H1 (cell line): ENCODE results near the gene INPP5E. TPM values are rescaled to one million over a fixed set of nuclear protein-coding genes. Genes with fewer than 3 reads are reported as not detected.
"Not testable (repeated sequence)": the region's sequence is repeated elsewhere in the genome, so short reads cannot be mapped to it uniquely, and the experiment has no call there.

Experiments used
- CTCF ChIA-PET: fragments of 300-600 bp; sonication (Branson Sonifier 250); formaldehyde crosslinking; loops from one replicate; lab custom pipeline; 2021; ENCODE audit not compliant: partially characterized antibody; lab: Charles Lee
- POLR2A ChIA-PET: fragments of 300-600 bp; sonication (Branson Sonifier 250); formaldehyde crosslinking; loops from one replicate; lab custom pipeline; 2021; ENCODE audit warnings: inconsistent platforms; ENCODE audit not compliant: partially characterized antibody; lab: Charles Lee
- DNase-seq, 2 experiments: peaks; one replicate each; pipeline versions ENCODE4 v3.0.0 to v3.0.0-alpha.2; 2010 to 2022; ENCODE audit warnings: low spot score in 2 of 2, low read depth in 1 of 2, mixed read lengths in 1 of 2
- FAIRE-seq: peaks from 2 replicates; lab custom pipeline; 2011; peaks lifted over from hg19 to GRCh38; lab: Jason Lieb, UNC
- H2AFZ ChIP-seq: 2 replicates; pipeline ENCODE4 v1.8.1; 2012; ENCODE audit warnings: low read length, inconsistent platforms
- H2AK5ac ChIP-seq: 2 replicates; pipeline ENCODE4 v1.6.1; 2013; ENCODE audit warnings: low read depth, low read length
- H2BK120ac ChIP-seq: replicated peaks from 2 replicates; pipeline ENCODE3; 2013; ENCODE audit warnings: low read depth, low read length, inconsistent platforms
- H2BK12ac ChIP-seq: 2 replicates; pipeline ENCODE4 v1.6.1; 2013; ENCODE audit warnings: low read depth, low read length
- H2BK15ac ChIP-seq: 2 replicates; pipeline ENCODE4 v1.6.1; 2013; ENCODE audit warnings: low read length
- H2BK20ac ChIP-seq: 2 replicates; pipeline ENCODE4 v1.6.1; 2013; ENCODE audit warnings: low read length
- H2BK5ac ChIP-seq: 2 replicates; pipeline ENCODE4 v1.6.1; 2013; ENCODE audit warnings: low read depth, low read length
- H3K14ac ChIP-seq: 2 replicates; pipeline ENCODE4 v1.6.1; 2013; ENCODE audit warnings: inconsistent platforms; ENCODE audit not compliant: insufficient read length
- H3K18ac ChIP-seq: 2 replicates; pipeline ENCODE4 v1.6.1; 2013; ENCODE audit warnings: low read length; ENCODE audit errors: extremely low read depth
- H3K23ac ChIP-seq: 2 replicates; pipeline ENCODE4 v1.6.1; 2013; ENCODE audit warnings: inconsistent platforms; ENCODE audit not compliant: insufficient read length
- H3K23me2 ChIP-seq: 2 replicates; pipeline ENCODE4 v1.6.1; 2013; ENCODE audit warnings: low read depth, low read length
- H3K27ac ChIP-seq: 2 replicates; pipeline ENCODE4 v1.6.1; 2011; ENCODE audit warnings: low read depth, low read length, inconsistent platforms
- H3K27me3 ChIP-seq, 4 experiments: replicated peaks in 1 of 4; 1 replicate in 1 of 4; 2 replicates in 3 of 4; pipeline versions ENCODE4 v1.6.1 to v1.8.1; 2011 to 2013; ENCODE audit warnings: low read length in 3 of 4, mild to moderate bottlenecking in 3 of 4, inconsistent platforms in 2 of 4, mixed read lengths in 2 of 4, moderate library complexity in 1 of 4; ENCODE audit not compliant: control insufficient read depth in 3 of 4, insufficient read depth in 3 of 4; ENCODE audit errors: extremely low read depth in 1 of 4
- H3K36me3 ChIP-seq, 4 experiments: 2 replicates each; pipeline versions ENCODE4 v1.6.1 to v1.8.1; 2011 to 2013; ENCODE audit warnings: mild to moderate bottlenecking in 4 of 4, low read length in 3 of 4, moderate library complexity in 2 of 4, control low read depth in 1 of 4, inconsistent platforms in 1 of 4; ENCODE audit not compliant: insufficient read depth in 4 of 4, control insufficient read depth in 2 of 4
- H3K4ac ChIP-seq: replicated peaks from 2 replicates; pipeline ENCODE3; 2013; ENCODE audit warnings: low read length, low read depth, mixed read lengths, inconsistent platforms; ENCODE audit not compliant: insufficient read length
- H3K4me1 ChIP-seq, 4 experiments: replicated peaks in 1 of 4; 1 replicate in 1 of 4; 2 replicates in 3 of 4; pipeline versions ENCODE4 v1.6.1 to v1.8.1; 2011 to 2013; ENCODE audit warnings: low read length in 3 of 4, inconsistent platforms in 2 of 4, mixed read lengths in 1 of 4; ENCODE audit not compliant: insufficient read depth in 4 of 4, control insufficient read depth in 3 of 4
- H3K4me2 ChIP-seq, 2 experiments: 2 replicates each; pipeline versions ENCODE4 v1.6.1 to v1.8.1; 2011 to 2013; ENCODE audit warnings: low read depth in 2 of 2, low read length in 2 of 2, control low read depth in 1 of 2, inconsistent platforms in 1 of 2, mild to moderate bottlenecking in 1 of 2; ENCODE audit not compliant: insufficient read depth in 1 of 2
- H3K4me3 ChIP-seq, 4 experiments: fragments of 200-600, 300-600 bp in 1 of 4; sonication (generic), shearing (Covaris generic), sonication (Bioruptor Twin) in 1 of 4; 2 replicates each; pipeline versions ENCODE4 v1.5.1 to v1.8.1; 2011 to 2016; ENCODE audit warnings: low read length in 4 of 4, low read depth in 3 of 4, control low read depth in 2 of 4, inconsistent platforms in 2 of 4, mild to moderate bottlenecking in 2 of 4, mixed read lengths in 1 of 4, moderate library complexity in 1 of 4; ENCODE audit not compliant: insufficient read depth in 2 of 4; ENCODE audit errors: extremely low read depth in 1 of 4
- H3K56ac ChIP-seq: replicated peaks from 2 replicates; pipeline ENCODE3; 2013; ENCODE audit warnings: low read depth, mild to moderate bottlenecking, mixed read lengths, low read length, inconsistent platforms; ENCODE audit not compliant: insufficient read length
- H3K79me1 ChIP-seq: 2 replicates; pipeline ENCODE4 v1.6.1; 2013; ENCODE audit warnings: low read depth, low read length, control low read depth
- H3K79me2 ChIP-seq, 2 experiments: 2 replicates each; pipeline versions ENCODE4 v1.6.1 to v1.8.1; 2012 to 2013; ENCODE audit warnings: low read length in 2 of 2, mild to moderate bottlenecking in 2 of 2, inconsistent platforms in 1 of 2; ENCODE audit not compliant: insufficient read depth in 2 of 2, control insufficient read depth in 1 of 2
- H3K9ac ChIP-seq, 4 experiments: replicated peaks in 1 of 4; 1 replicate in 1 of 4; 2 replicates in 3 of 4; pipeline versions ENCODE4 v1.6.1 to v1.8.1; 2011 to 2013; ENCODE audit warnings: low read depth in 3 of 4, low read length in 3 of 4, control low read depth in 2 of 4, mild to moderate bottlenecking in 2 of 4, moderate library complexity in 2 of 4, inconsistent platforms in 1 of 4; ENCODE audit errors: extremely low read depth in 1 of 4
- H3K9me3 ChIP-seq, 2 experiments: 2 replicates each; pipeline versions ENCODE4 v1.6.1 to v1.8.1; 2012 to 2013; ENCODE audit warnings: mild to moderate bottlenecking in 2 of 2, moderate library complexity in 2 of 2, control low read depth in 1 of 2, inconsistent platforms in 1 of 2, low read depth in 1 of 2, low read length in 1 of 2, mixed read lengths in 1 of 2; ENCODE audit not compliant: insufficient read depth in 2 of 2
- H4K20me1 ChIP-seq, 2 experiments: replicated peaks in 1 of 2; 2 replicates each; pipeline versions ENCODE3 to v1.8.1; 2011 to 2013; ENCODE audit warnings: inconsistent platforms in 2 of 2, low read length in 2 of 2, mild to moderate bottlenecking in 1 of 2; ENCODE audit not compliant: insufficient read depth in 2 of 2, control insufficient read depth in 1 of 2
- H4K5ac ChIP-seq: 2 replicates; pipeline ENCODE4 v1.6.1; 2013; ENCODE audit warnings: low read length, low read depth, mixed read lengths, inconsistent platforms; ENCODE audit not compliant: insufficient read length
- H4K8ac ChIP-seq: 2 replicates; pipeline ENCODE4 v1.8.0; 2013; ENCODE audit warnings: mild to moderate bottlenecking, moderate library complexity, low read length, inconsistent platforms; ENCODE audit not compliant: insufficient read depth; ENCODE audit errors: extremely low read depth
- H4K91ac ChIP-seq: replicated peaks from 2 replicates; pipeline ENCODE3; 2013; ENCODE audit warnings: low read length, mixed read lengths, inconsistent platforms; ENCODE audit not compliant: insufficient read length
- CTBP2 ChIP-seq: IDR thresholded peaks from 2 replicates; pipeline ENCODE4 v1.7.0; 2011; ENCODE audit warnings: borderline replicate concordance, mild to moderate bottlenecking, moderate library complexity, mixed read lengths, low read length; ENCODE audit not compliant: insufficient read depth, insufficient read length
- FOSL1 ChIP-seq: IDR thresholded peaks from 2 replicates; pipeline ENCODE4 v1.6.1; 2011; ENCODE audit warnings: mild to moderate bottlenecking, low read depth, low read length, moderate library complexity; ENCODE audit not compliant: insufficient read depth
- HDAC6 ChIP-seq: IDR thresholded peaks from one replicate; pipeline ENCODE4 v1.7.1; 2012; ENCODE audit warnings: low read depth, mild to moderate bottlenecking, inconsistent platforms, low read length, moderate library complexity
- KDM1A ChIP-seq: fragments of 200-600, 300-600 bp; sonication (generic); IDR thresholded peaks from 2 replicates; pipeline ENCODE4 v1.7.1; 2016; ENCODE audit warnings: mild to moderate bottlenecking, low read length, borderline replicate concordance
- MAX ChIP-seq: IDR thresholded peaks from 2 replicates; pipeline ENCODE4 v1.6.1; 2012; ENCODE audit warnings: inconsistent platforms
- TAF1 ChIP-seq: IDR thresholded peaks from 2 replicates; pipeline ENCODE4 v1.6.1; 2011; ENCODE audit warnings: mild to moderate bottlenecking, low read depth, low read length
- WGBS, 2 experiments: shearing (Covaris generic) in 1 of 2; methylation state at CpG; one replicate each; pipeline versions ENCODE4 v1.1.6 to v1.1.7; 2013 to 2015; ENCODE audit warnings: low lambda C conversion rate in 2 of 2, mixed read lengths in 2 of 2, inconsistent platforms in 1 of 2, low coverage in 1 of 2, missing lambda C conversion rate in 1 of 2; ENCODE audit not compliant: insufficient replicate concordance in 2 of 2, insufficient coverage in 1 of 2, insufficient read length in 1 of 2; ENCODE audit errors: extremely low coverage in 1 of 2, missing lambda C conversion rate in 1 of 2; 5-methylcytosine and 5-hydroxymethylcytosine counted together
- polyA plus RNA-seq, 7 experiments: library from polyadenylated mRNA; depleted of rRNA in 3 of 7; stranded (reverse) in 5 of 7; unstranded in 2 of 7; fragments of >200 nt in 5 of 7; fragments of 200-250 nt in 2 of 7; gene quantifications; 1 replicate in 5 of 7; 2 replicates in 1 of 7; 4 replicates in 1 of 7; pipeline versions ENCODE4 v1.2.1 to v1.2.3, GENCODE V29; 2011 to 2013; ENCODE audit warnings: missing spikeins in 2 of 7, mixed read lengths in 2 of 7
- total RNA-seq: library from RNA; stranded (reverse); fragmentation: NEBNext Ultra II Directional; extraction: Animal tissue kit (Norgen Biotek cat#: 25700); gene quantifications from 2 replicates; pipeline ENCODE4 v1.2.1, GENCODE V29; 2021

Gene INPP5E
- total and polyA plus RNA-seq, 2 of the 8 experiments (the other 6 are each of a cell fraction or from before 2014, with no cell fraction given): 8.7 to 11.3 TPM

- TF ChIP-seq MAX (no peak), TAF1 (no peak), KDM1A (no peak), HDAC6 (no peak), FOSL1 (no peak), CTBP2 (no peak)
Observed at GRCh38 chr9:136407911-136408310, 31.7 kb downstream of the INPP5E start (continued).

- H3K56ac ChIP-seq, FAIRE-seq, DNase-seq, H3K27me3 ChIP-seq, H3K9ac ChIP-seq, H3K23me2 ChIP-seq, H2BK120ac ChIP-seq, H3K14ac ChIP-seq, H3K27ac ChIP-seq, H2BK20ac ChIP-seq, H3K23ac ChIP-seq, H4K8ac ChIP-seq, H2BK5ac ChIP-seq, H4K5ac ChIP-seq, H2AK5ac ChIP-seq, H3K9me3 ChIP-seq, H2BK12ac ChIP-seq, H3K4me3 ChIP-seq, H4K91ac ChIP-seq, H2BK15ac ChIP-seq, H3K4me1 ChIP-seq, H2AFZ ChIP-seq, H3K18ac ChIP-seq, H3K4me2 ChIP-seq, H3K4ac ChIP-seq: not testable (repeated sequence)
- H4K20me1 ChIP-seq: peaks cover 5 to 11% of the 10 kb centered on the region in 2 experiments
- 92% methylated on average over 28 of the region's 28 CpGs; no CpG with 5 or more reads in 1 of the 2 experiments for WGBS, 2 experiments
- peaks cover 11 to 34% of the 10 kb centered on the region in 2 experiments for H3K79me2 ChIP-seq
- peaks cover 14 to 51% (median 36%) of the 10 kb centered on the region in 4 experiments for H3K36me3 ChIP-seq
- CTCF ChIA-PET: interaction anchor here (0.9 kb wide), 1 partner anchor 23 kb away, joined by 3 read pairs; no protein-coding TSS in a partner anchor
- peaks cover 20% of the 10 kb centered on the region for H3K79me1 ChIP-seq
- POLR2A ChIA-PET: interaction anchor here (1.2 to 8.0 kb wide), 4 partner anchors 9 to 32 kb away, joined by 3 to 123 read pairs (median 6); partner anchors contain the start of gene SNAPC4
Observed at GRCh38 chr9:136407061-136407460, 32.6 kb downstream of the INPP5E start.
